ENCODE results near the gene PLEKHA7. TPM values are rescaled to one million over a fixed set of nuclear protein-coding genes. Genes with fewer than 3 reads are reported as not detected.

The PLEKHA7 gene
- total and polyA plus RNA-seq, 2 of the 8 experiments (the other 6 are each of a cell fraction or from before 2014, with no cell fraction given) = 11.4 to 25.6 TPM

DNA sequence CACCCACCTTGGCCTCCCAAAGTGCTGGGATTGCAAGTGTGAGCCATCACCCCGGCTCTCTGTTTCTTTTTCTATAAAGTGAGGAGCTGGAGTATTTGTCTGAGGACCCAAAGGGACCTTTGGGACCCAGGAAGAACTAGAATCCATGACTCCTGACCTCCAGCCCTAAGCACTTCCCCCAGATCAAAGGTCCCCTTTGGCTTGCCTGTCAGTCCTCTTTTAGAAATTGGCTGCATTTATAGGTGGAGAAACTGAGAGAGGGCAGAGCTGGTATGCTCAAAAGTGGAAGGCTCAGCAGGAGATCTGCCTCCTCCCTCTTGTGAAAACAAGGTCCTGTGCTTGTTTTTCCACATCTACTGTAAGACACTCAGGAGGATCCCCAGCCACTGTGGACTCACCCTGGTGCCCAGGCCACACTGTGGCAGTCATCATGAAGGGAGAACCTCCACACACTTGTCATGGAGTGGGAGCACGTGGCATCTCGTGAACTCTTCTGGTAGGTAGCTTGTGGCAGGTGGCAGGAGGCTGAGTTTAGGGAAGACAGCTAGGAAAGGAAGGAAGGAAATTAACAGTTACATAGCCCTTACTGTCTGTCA, 12.4 kb upstream of the PLEKHA7 start (continued):
- no peak for TF ChIP-seq EGR1 (IDR thresholded peaks at IDR 0.05; ENCODE audit: borderline replicate concordance, low read depth, low read length)
- TF ChIP-seq, protein P1, sequence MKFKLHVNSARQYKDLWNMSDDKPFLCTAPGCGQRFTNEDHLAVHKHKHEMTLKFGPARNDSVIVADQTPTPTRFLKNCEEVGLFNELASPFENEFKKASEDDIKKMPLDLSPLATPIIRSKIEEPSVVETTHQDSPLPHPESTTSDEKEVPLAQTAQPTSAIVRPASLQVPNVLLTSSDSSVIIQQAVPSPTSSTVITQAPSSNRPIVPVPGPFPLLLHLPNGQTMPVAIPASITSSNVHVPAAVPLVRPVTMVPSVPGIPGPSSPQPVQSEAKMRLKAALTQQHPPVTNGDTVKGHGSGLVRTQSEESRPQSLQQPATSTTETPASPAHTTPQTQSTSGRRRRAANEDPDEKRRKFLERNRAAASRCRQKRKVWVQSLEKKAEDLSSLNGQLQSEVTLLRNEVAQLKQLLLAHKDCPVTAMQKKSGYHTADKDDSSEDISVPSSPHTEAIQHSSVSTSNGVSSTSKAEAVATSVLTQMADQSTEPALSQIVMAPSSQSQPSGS (IDR thresholded peaks at IDR 0.05; ENCODE audit: low read length) = no peak
